SK-N-MC (cell line): ENCODE results near the gene CAMK2B.

Experiments used
- DNase-seq: peaks from one replicate; pipeline ENCODE4 v3.0.0-alpha.2; 2011; ENCODE audit warnings: low read depth, low spot score
- H3K27ac ChIP-seq: fragments of 200-600 bp; sonication (generic); 2 replicates; pipeline ENCODE4 v1.5.1; 2016; ENCODE audit warnings: mixed run types
- H3K36me3 ChIP-seq: fragments of 200-600 bp; sonication (generic); 2 replicates; pipeline ENCODE4 v1.6.1; 2017; ENCODE audit warnings: antibody characterized with exemption, low read length, mixed read lengths; ENCODE audit not compliant: insufficient read depth
- H3K4me3 ChIP-seq: fragments of 200-600 bp; sonication (generic); 2 replicates; pipeline ENCODE4 v1.5.1; 2016
- H3K9ac ChIP-seq: fragments of 200-600 bp; sonication (generic); 2 replicates; pipeline ENCODE4 v1.8.0; 2017; ENCODE audit warnings: mixed run types, mixed read lengths; ENCODE audit not compliant: insufficient read length
- H3K9me3 ChIP-seq: fragments of 200-600 bp; sonication (generic); 2 replicates; pipeline ENCODE4 v1.6.1; 2017; ENCODE audit warnings: low read depth, mild to moderate bottlenecking, antibody characterized with exemption, low read length, moderate library complexity, mixed read lengths
- EZH2 ChIP-seq: fragments of 200-600 bp; sonication (generic); IDR thresholded peaks from one replicate; pipeline ENCODE4 v1.6.1; 2017; ENCODE audit warnings: antibody characterized with exemption
- FOXP2 ChIP-seq: optimal IDR thresholded peaks from 2 replicates; pipeline ENCODE3; 2011; ENCODE audit warnings: mild to moderate bottlenecking, moderate library complexity; ENCODE audit not compliant: insufficient read depth; ENCODE audit errors: extremely low read length, control extremely low read depth
- POLR2AphosphoS5 ChIP-seq: IDR thresholded peaks from 2 replicates; pipeline ENCODE4 v1.6.1; 2012; ENCODE audit warnings: mild to moderate bottlenecking, low read depth, low read length, borderline replicate concordance

The CAMK2B gene

DNA sequence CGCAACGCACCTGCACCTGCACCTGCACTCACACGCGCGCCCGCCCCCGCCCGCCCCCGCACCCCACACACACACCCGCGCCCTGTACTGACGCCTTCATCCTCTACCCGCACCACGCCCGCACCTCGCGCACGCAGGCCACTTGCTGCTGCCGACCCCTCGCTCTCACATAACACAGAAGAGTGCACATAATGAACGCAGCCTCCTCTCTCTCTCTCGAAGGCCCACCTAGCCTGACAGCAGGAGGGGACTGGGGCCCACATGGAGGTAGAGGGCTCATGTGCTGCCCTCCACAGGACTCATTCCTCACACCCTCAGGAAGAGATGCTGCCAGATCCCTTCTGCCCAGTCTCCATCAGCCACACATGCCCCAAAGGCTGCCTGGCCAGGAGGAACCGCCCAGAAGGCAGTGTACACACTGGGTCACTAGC is 432 bp upstream of the CAMK2B start:
- 0 out of 2 replicates have a peak overlapping the region, but pooled peaks have one; percentile 14 for H3K4me3 ChIP-seq
- H3K27ac ChIP-seq, result no peak overlapping the region

GRCh38 chr7:44324481-44325200 is 753 bp downstream of the CAMK2B start:
- no peak overlapping the region for H3K4me3 ChIP-seq
- H3K9ac ChIP-seq, result no peak overlapping the region

More for the DNA sequence above, 432 bp upstream of the CAMK2B start:
- Histone ChIP-seq H3K9ac (no peak overlapping the region), H3K9me3 (no peaks in the 10 kb centered on the region), H3K36me3 (no peaks in the 10 kb centered on the region)
- no peak for TF ChIP-seq POLR2AphosphoS5
- TF ChIP-seq EZH2, result no peak
- no peak for TF ChIP-seq FOXP2
- no peak for DNase-seq

GRCh38 chr7:44324204-44324480 is 1.3 kb downstream of the CAMK2B start:
- Histone ChIP-seq H3K27ac (no peak overlapping the region), H3K4me3 (no peak overlapping the region), H3K36me3 (no peaks in the 10 kb centered on the region), H3K9me3 (no peaks in the 10 kb centered on the region), H3K9ac (no peak overlapping the region)
- no peak for TF ChIP-seq FOXP2
- TF ChIP-seq POLR2AphosphoS5, result no peak
- TF ChIP-seq EZH2, result no peak
- no peak for DNase-seq

More at GRCh38 chr7:44324481-44325200, 753 bp downstream of the CAMK2B start:
- Histone ChIP-seq H3K9me3 (no peaks in the 10 kb centered on the region), H3K27ac (no peak overlapping the region), H3K36me3 (no peaks in the 10 kb centered on the region)
- no peak for TF ChIP-seq EZH2
- no peak for TF ChIP-seq FOXP2
- TF ChIP-seq POLR2AphosphoS5, result no peak
- DNase-seq, result no peak

DNA sequence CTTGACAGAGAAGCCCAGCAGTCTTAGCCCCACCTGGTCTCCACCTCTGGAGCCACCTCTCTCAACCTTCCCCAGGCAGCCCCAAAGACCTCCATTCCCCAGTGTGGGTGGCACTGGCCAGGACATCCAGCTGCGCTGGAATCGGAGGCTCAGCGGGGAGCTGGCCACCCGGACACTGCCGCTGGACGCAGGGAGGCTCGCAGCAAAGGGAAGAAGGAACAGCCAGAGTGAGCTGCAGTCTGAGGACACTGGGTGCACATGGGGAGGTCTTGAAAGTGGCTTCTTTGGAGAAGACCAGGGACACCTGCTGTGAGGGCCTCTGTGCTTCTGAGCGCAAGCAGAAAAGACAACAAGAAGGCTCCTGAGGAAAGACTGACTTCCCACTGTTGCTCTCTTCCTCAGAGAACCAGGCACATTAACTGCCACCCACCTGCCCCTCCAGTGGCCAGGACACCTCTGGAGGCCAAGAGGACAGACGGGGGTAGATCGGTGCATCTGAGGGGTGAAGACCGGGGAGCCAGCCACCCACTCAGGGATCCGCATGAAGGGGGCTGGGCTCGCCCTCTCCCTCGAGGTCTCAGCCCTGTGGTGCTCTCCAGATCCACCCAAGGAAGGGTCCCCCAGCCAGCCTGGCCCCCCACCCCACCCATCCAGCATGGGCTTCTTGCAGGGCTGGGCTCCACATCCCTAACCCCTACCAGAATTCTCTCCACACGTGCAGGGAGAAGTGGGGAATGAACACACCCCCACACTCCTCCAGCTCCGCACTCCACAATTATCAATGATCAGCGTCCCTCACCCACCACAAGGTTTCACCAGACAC is 1.8 kb downstream of the CAMK2B start:
- H3K27ac ChIP-seq, result no peak overlapping the region
- TF ChIP-seq POLR2AphosphoS5 (no peak), EZH2 (no peak), FOXP2 (no peak)
- H3K9me3 ChIP-seq, result no peaks in the 10 kb centered on the region
- no peak overlapping the region for H3K9ac ChIP-seq
- no peaks in the 10 kb centered on the region for H3K36me3 ChIP-seq
- no peak for DNase-seq
- H3K4me3 ChIP-seq, result no peak overlapping the region

DNA sequence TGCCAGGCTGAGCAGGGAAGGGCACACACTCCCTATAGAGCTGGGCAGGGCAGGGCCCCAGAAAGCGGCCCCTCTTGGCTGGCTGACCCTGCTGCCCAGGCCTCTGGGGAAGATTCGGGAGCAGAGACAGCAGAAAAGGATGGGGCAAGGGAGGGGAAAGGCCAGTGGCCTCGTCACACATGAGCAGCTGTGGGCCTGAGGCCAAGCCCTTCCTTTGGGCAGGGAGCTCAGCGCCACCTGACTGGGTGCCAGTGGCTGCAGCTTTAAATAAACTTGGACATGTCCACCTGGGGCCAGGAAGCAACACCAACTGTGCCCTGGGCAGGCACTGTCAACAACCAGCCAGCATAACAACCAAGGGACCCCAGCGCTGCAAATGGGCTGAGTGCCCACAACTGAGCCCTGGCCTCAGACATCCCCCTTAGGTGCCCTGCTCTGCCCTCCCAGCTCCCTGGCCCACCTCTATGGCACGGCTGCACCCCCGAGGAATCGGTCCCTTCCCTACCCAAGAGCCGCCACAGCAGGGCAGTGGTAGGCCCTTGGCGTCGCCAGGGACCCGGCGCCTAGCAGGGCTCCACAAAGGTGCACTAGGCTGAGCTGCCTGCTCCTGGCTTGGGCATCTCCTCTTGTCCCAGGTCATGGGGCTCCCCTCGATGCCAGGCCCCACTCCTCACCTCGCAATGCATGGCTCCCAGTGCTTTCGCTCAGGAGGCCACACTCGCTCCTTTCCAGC is 2.6 kb downstream of the CAMK2B start:
- no peaks in the 10 kb centered on the region for H3K9me3 ChIP-seq
- H3K9ac ChIP-seq, result no peak overlapping the region
- H3K4me3 ChIP-seq, result no peak overlapping the region
- no peak for DNase-seq
- no peak overlapping the region for H3K27ac ChIP-seq
- H3K36me3 ChIP-seq, result no peaks in the 10 kb centered on the region
- TF ChIP-seq POLR2AphosphoS5, result no peak
- no peak for TF ChIP-seq EZH2
- TF ChIP-seq FOXP2, result no peak

DNA sequence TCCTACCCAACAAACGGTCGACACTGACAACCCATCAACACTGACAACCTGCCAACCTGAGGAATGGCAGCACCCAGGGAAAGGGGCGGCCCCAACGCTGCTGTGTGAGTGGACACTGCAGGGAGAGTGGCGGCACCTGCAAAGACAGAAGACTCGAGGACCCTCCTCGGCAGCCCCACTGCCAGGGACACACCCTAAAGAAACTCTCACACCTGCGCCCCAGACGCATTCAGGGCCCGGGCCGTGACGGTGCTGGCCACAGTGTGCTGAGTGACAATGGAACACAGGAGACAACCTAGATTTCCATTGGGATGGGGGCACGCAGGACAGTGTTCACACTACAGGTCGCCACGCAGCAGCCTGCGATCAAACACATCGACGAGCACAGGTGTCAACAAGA is 3.6 kb downstream of the CAMK2B start:
- no peaks in the 10 kb centered on the region for H3K9me3 ChIP-seq
- no peak for TF ChIP-seq EZH2
- no peak for TF ChIP-seq FOXP2
- TF ChIP-seq POLR2AphosphoS5, result no peak
- DNase-seq, result no peak

GRCh38 chr7:44320794-44321371 is 4.5 kb downstream of the CAMK2B start:
- Histone ChIP-seq H3K4me3 (no peak overlapping the region), H3K9me3 (no peaks in the 10 kb centered on the region), H3K27ac (no peak overlapping the region), H3K9ac (no peak overlapping the region), H3K36me3 (no peaks in the 10 kb centered on the region)
- TF ChIP-seq POLR2AphosphoS5 (no peak), EZH2 (no peak), FOXP2 (no peak)
- no peak for DNase-seq

More for the DNA sequence above, 3.6 kb downstream of the CAMK2B start:
- Histone ChIP-seq H3K36me3 (no peaks in the 10 kb centered on the region), H3K27ac (no peak overlapping the region), H3K9ac (no peak overlapping the region), H3K4me3 (no peak overlapping the region)

- Histone ChIP-seq H3K4me3 (no peak overlapping the region), H3K9me3 (no peaks in the 10 kb centered on the region), H3K9ac (no peak overlapping the region), H3K27ac (no peak overlapping the region), H3K36me3 (no peaks in the 10 kb centered on the region)
- DNase-seq, result no peak
- TF ChIP-seq EZH2, result no peak
- TF ChIP-seq POLR2AphosphoS5, result no peak
- TF ChIP-seq FOXP2, result no peak
Observed at GRCh38 chr7:44320141-44320540, 5.3 kb downstream of the CAMK2B start.
